Stimulated activated CD8-positive, alpha-beta memory T cell treated with anti-CD3 and anti-CD28 coated beads, Interleukin-4, amount 100 ng/mL, for 1 hour (primary cell): Measurements from ENCODE around the gene SLC17A5.
A peak's percentile ranks its signal among the peaks of the same experiment; 100 is the strongest.
"Not testable (repeated sequence)": the region's sequence is repeated elsewhere in the genome, so short reads cannot be mapped to it uniquely, and the experiment has no call there.

Source experiments
- DNase-seq, 2 donors: peaks; one replicate each; pipeline ENCODE4 v3.0.0-alpha.2; 2020; ENCODE audit warnings: low read depth in 2 of 2, low spot score in 1 of 2

The SLC17A5 gene

GRCh38 chr6:73618082-73618481, 35.7 kb downstream of the SLC17A5 start:
- not testable (repeated sequence) for DNase-seq

GRCh38 chr6:73614802-73615201, 39.0 kb downstream of the SLC17A5 start:
- no peak for DNase-seq

- DNase-seq = no peak
Measured at GRCh38 chr6:73613806-73614536, 39.8 kb downstream of the SLC17A5 start.

- DNase-seq = no peak
Measured at GRCh38 chr6:73612611-73613010, 41.2 kb downstream of the SLC17A5 start.

GRCh38 chr6:73610444-73611275, 43.1 kb downstream of the SLC17A5 start:
- no peak for DNase-seq

- DNase-seq = no peak
Measured at GRCh38 chr6:73608761-73609160, 45.0 kb downstream of the SLC17A5 start.

- no peak for DNase-seq
Measured at GRCh38 chr6:73606428-73606827, 47.4 kb downstream of the SLC17A5 start.

- no peak for DNase-seq
Measured at GRCh38 chr6:73604461-73604860, 49.3 kb downstream of the SLC17A5 start.

GRCh38 chr6:73604020-73604419, 49.8 kb downstream of the SLC17A5 start:
- no peak for DNase-seq

GRCh38 chr6:73586416-73586974, 67.3 kb downstream of the SLC17A5 start:
- DNase-seq = no peak

- DNase-seq = no peak
Measured at GRCh38 chr6:73585566-73586415, 68.0 kb downstream of the SLC17A5 start.

GRCh38 chr6:73581293-73581692, 72.5 kb downstream of the SLC17A5 start:
- no peak for DNase-seq

- DNase-seq = peak; percentile 31 to 64
Measured at GRCh38 chr6:73580247-73581149, 73.3 kb downstream of the SLC17A5 start.

- no peak for DNase-seq
Measured at GRCh38 chr6:73579851-73580246, 73.9 kb downstream of the SLC17A5 start.

GRCh38 chr6:73579389-73579788, 74.4 kb downstream of the SLC17A5 start:
- no peak for DNase-seq

- DNase-seq = no peak
Measured at GRCh38 chr6:73577676-73578075, 76.1 kb downstream of the SLC17A5 start.

GRCh38 chr6:73572531-73572930, 81.3 kb downstream of the SLC17A5 start:
- DNase-seq = not testable (repeated sequence)

- DNase-seq = not testable (repeated sequence)
Measured at GRCh38 chr6:73571218-73572181, 82.3 kb downstream of the SLC17A5 start.

- DNase-seq = no peak
Measured at GRCh38 chr6:73569121-73569520, 84.7 kb downstream of the SLC17A5 start.
